H9 (cell line): Measurements from ENCODE around the gene ARMC9. TPM values are rescaled to one million over a fixed set of nuclear protein-coding genes. Genes with fewer than 3 reads are reported as not detected.

ENCODE experiments used
- DNase-seq: peaks from one replicate; pipeline ENCODE4 v3.0.0-alpha.2; 2017
- H2AFZ ChIP-seq: one replicate; pipeline ENCODE4 v1.6.1; 2013; ENCODE audit warnings: mild to moderate bottlenecking, low read length, control low read depth, moderate library complexity
- H2AK5ac ChIP-seq: 2 replicates; pipeline ENCODE4 v1.6.1; 2013; ENCODE audit warnings: low read length, control low read depth, mixed read lengths; ENCODE audit not compliant: insufficient read length
- H2BK120ac ChIP-seq: one replicate; pipeline ENCODE4 v1.6.1; 2013; ENCODE audit warnings: low read depth, mild to moderate bottlenecking, low read length, control low read depth, inconsistent platforms; ENCODE audit not compliant: poor library complexity, severe bottlenecking
- H2BK12ac ChIP-seq: 2 replicates; pipeline ENCODE4 v1.6.1; 2013; ENCODE audit warnings: low read length, control low read depth, mixed read lengths, low read depth; ENCODE audit not compliant: insufficient read length
- H2BK15ac ChIP-seq: 2 replicates; pipeline ENCODE4 v1.6.1; 2013; ENCODE audit warnings: low read depth, low read length, control low read depth
- H2BK20ac ChIP-seq: one replicate; pipeline ENCODE4 v1.6.1; 2013; ENCODE audit warnings: low read depth, mild to moderate bottlenecking, low read length, control low read depth, inconsistent platforms; ENCODE audit not compliant: poor library complexity, severe bottlenecking
- H2BK5ac ChIP-seq: 2 replicates; pipeline ENCODE4 v1.6.1; 2013; ENCODE audit warnings: low read length, control low read depth, mixed read lengths; ENCODE audit not compliant: insufficient read length
- H3K14ac ChIP-seq: 2 replicates; pipeline ENCODE4 v1.6.1; 2013; ENCODE audit warnings: low read length, control low read depth; ENCODE audit not compliant: insufficient read depth
- H3K18ac ChIP-seq: 2 replicates; pipeline ENCODE4 v1.6.1; 2013; ENCODE audit warnings: low read depth, mild to moderate bottlenecking, mixed read lengths, low read length, control low read depth; ENCODE audit not compliant: insufficient read length
- H3K23ac ChIP-seq: 2 replicates; pipeline ENCODE4 v1.6.1; 2013; ENCODE audit warnings: low read length, control low read depth, mixed read lengths, low read depth; ENCODE audit not compliant: insufficient read length
- H3K23me2 ChIP-seq: 2 replicates; pipeline ENCODE4 v1.6.1; 2013; ENCODE audit warnings: low read depth, mild to moderate bottlenecking, mixed read lengths, low read length, control low read depth; ENCODE audit not compliant: insufficient read length, poor library complexity, severe bottlenecking
- H3K27ac ChIP-seq: 2 replicates; pipeline ENCODE4 v1.5.1; 2013; ENCODE audit warnings: low read length, control low read depth, mixed read lengths, low read depth; ENCODE audit not compliant: insufficient read length
- H3K27me3 ChIP-seq: 2 replicates; pipeline ENCODE4 v1.6.1; 2013; ENCODE audit warnings: low read length, control low read depth, inconsistent platforms; ENCODE audit not compliant: insufficient read depth
- H3K4ac ChIP-seq: 2 replicates; pipeline ENCODE4 v1.6.1; 2013; ENCODE audit warnings: low read depth, mild to moderate bottlenecking, control low read depth, inconsistent platforms, low read length, moderate library complexity
- H3K4me1 ChIP-seq: 2 replicates; pipeline ENCODE4 v1.6.1; 2013; ENCODE audit warnings: low read length, control low read depth, inconsistent platforms; ENCODE audit not compliant: insufficient read depth
- H3K4me2 ChIP-seq: 2 replicates; pipeline ENCODE4 v1.6.1; 2013; ENCODE audit warnings: low read length, control low read depth, mixed read lengths; ENCODE audit not compliant: insufficient read length, insufficient read depth
- H3K56ac ChIP-seq: 2 replicates; pipeline ENCODE4 v1.6.1; 2013; ENCODE audit warnings: low read depth, mild to moderate bottlenecking, mixed read lengths, low read length, control low read depth; ENCODE audit not compliant: insufficient read length
- H3K79me1 ChIP-seq: 2 replicates; pipeline ENCODE4 v1.6.1; 2013; ENCODE audit warnings: low read depth, mild to moderate bottlenecking, moderate library complexity, low read length, control low read depth, inconsistent platforms; ENCODE audit not compliant: insufficient read depth, poor library complexity, severe bottlenecking
- H3K79me2 ChIP-seq: 2 replicates; pipeline ENCODE4 v1.6.1; 2013; ENCODE audit warnings: low read length, control low read depth, inconsistent platforms; ENCODE audit not compliant: insufficient read depth
- H3K9ac ChIP-seq: 2 replicates; pipeline ENCODE4 v1.6.1; 2013; ENCODE audit warnings: low read length, control low read depth, mixed read lengths; ENCODE audit not compliant: insufficient read length; ENCODE audit errors: extremely low read depth
- H3K9me3 ChIP-seq: one replicate; pipeline ENCODE4 v1.6.1; 2013; ENCODE audit warnings: low read depth, low read length, inconsistent platforms; ENCODE audit not compliant: control insufficient read depth
- H3T11ph ChIP-seq: one replicate; pipeline ENCODE4 v1.6.1; 2013; ENCODE audit warnings: mild to moderate bottlenecking, low read length, control low read depth, inconsistent platforms
- H4K20me1 ChIP-seq: one replicate; pipeline ENCODE4 v1.6.1; 2013; ENCODE audit not compliant: control insufficient read depth, insufficient read length, insufficient read depth
- H4K5ac ChIP-seq: 2 replicates; pipeline ENCODE4 v1.6.1; 2013; ENCODE audit warnings: low read depth, mild to moderate bottlenecking, mixed read lengths, low read length, control low read depth; ENCODE audit not compliant: insufficient read length
- H4K8ac ChIP-seq: replicated peaks from 2 replicates; pipeline ENCODE4 v1.6.1; 2013; ENCODE audit warnings: low read length, control low read depth, mixed read lengths, low read depth; ENCODE audit not compliant: insufficient read length
- H4K91ac ChIP-seq: 2 replicates; pipeline ENCODE4 v1.6.1; 2013; ENCODE audit warnings: low read depth, mild to moderate bottlenecking, moderate library complexity, mixed read lengths, low read length, control low read depth; ENCODE audit not compliant: insufficient read length
- H3K27ac Mint-ChIP-seq, 3 experiments: 2 replicates in 2 of 3; 3 replicates in 1 of 3; pipeline ENCODE4 v1.8.0; 2020 to 2021; ENCODE audit warnings: mixed read lengths in 3 of 3, mild to moderate bottlenecking in 1 of 3, moderate library complexity in 1 of 3
- H3K27me3 Mint-ChIP-seq: 2 replicates; pipeline ENCODE4 v1.8.0; 2021; ENCODE audit warnings: low read depth, mild to moderate bottlenecking, moderate library complexity, mixed read lengths
- H3K36me3 Mint-ChIP-seq, 3 experiments: 2 replicates in 2 of 3; 3 replicates in 1 of 3; pipeline ENCODE4 v1.8.0; 2020 to 2021; ENCODE audit warnings: low read depth in 3 of 3, mixed read lengths in 3 of 3; ENCODE audit not compliant: insufficient read depth in 1 of 3
- H3K4me1 Mint-ChIP-seq, 2 experiments: 2 replicates each; pipeline ENCODE4 v1.8.0; 2020; ENCODE audit warnings: mixed read lengths in 2 of 2
- H3K4me3 Mint-ChIP-seq, 2 experiments: 2 replicates in 1 of 2; 3 replicates in 1 of 2; pipeline ENCODE4 v1.8.0; 2020 to 2021; ENCODE audit warnings: mild to moderate bottlenecking in 2 of 2, mixed read lengths in 2 of 2, moderate library complexity in 1 of 2
- H3K9me3 Mint-ChIP-seq, 2 experiments: 2 replicates in 1 of 2; 3 replicates in 1 of 2; pipeline ENCODE4 v1.8.0; 2020; ENCODE audit warnings: mild to moderate bottlenecking in 2 of 2, mixed read lengths in 2 of 2, moderate library complexity in 1 of 2
- WGBS: extraction: QIAGEN DNeasy Blood & Tissue Kit; methylation state at CpG from one replicate; pipeline ENCODE4 v1.1.7; 2013; ENCODE audit warnings: missing lambda C conversion rate, low lambda C conversion rate, mixed read lengths; ENCODE audit not compliant: insufficient read length; ENCODE audit errors: extremely low coverage; 5-methylcytosine and 5-hydroxymethylcytosine counted together
- total RNA-seq: library from RNA; stranded (reverse); gene quantifications from 2 replicates; pipeline ENCODE4 v1.2.1, GENCODE V29; 2021
- TF ChIP-seq, protein P1 (sequence below): fragments of 200-600 bp; sonication (generic); conservative IDR thresholded peaks from 3 replicates; pipeline ENCODE4 v1.8.0; 2021; ENCODE audit warnings: antibody characterized with exemption, mild to moderate bottlenecking

Gene ARMC9
- total RNA-seq, 1 experiment from 2014 or later: 37.6 TPM

GRCh38 chr2:231342061-231342711 is 143.8 kb downstream of the ARMC9 start:
- no peak overlapping the region for H2BK120ac ChIP-seq
- no peaks in the 10 kb centered on the region for H3K79me1 ChIP-seq
- H3K14ac ChIP-seq: peak overlapping the region; percentile 18; the same call in 1 of the 2 replicates
- no peaks in the 10 kb centered on the region for H3K4me1 ChIP-seq
- H3K4me3 Mint-ChIP-seq: no peak overlapping the region; a peak in 1 of 5 replicates
- no peaks in the 10 kb centered on the region for H3K79me2 ChIP-seq
- H3K27me3 ChIP-seq: no peaks in the 10 kb centered on the region
- peak overlapping the region; percentile 33 to 92 (median 67); a peak in 6 of 7 replicates for H3K27ac Mint-ChIP-seq
- no peak overlapping the region for H3K56ac ChIP-seq
- H3K4me1 Mint-ChIP-seq: peaks cover 11 to 18% of the 10 kb centered on the region in 2 experiments
- H2BK12ac ChIP-seq: no peak overlapping the region
- H2AFZ ChIP-seq: no peak overlapping the region
- H3K4me2 ChIP-seq: no peak overlapping the region
- H3K36me3 Mint-ChIP-seq: peaks cover 5 to 13% (median 10%) of the 10 kb centered on the region in 3 experiments; a peak in 5 of 7 replicates
- no peak overlapping the region for H2BK5ac ChIP-seq
- WGBS: no CpG with 5 or more reads among the region's 14 CpGs
- no peaks in the 10 kb centered on the region for H3K9me3 Mint-ChIP-seq
- H2AK5ac ChIP-seq: no peak overlapping the region
- TF ChIP-seq, protein P1, sequence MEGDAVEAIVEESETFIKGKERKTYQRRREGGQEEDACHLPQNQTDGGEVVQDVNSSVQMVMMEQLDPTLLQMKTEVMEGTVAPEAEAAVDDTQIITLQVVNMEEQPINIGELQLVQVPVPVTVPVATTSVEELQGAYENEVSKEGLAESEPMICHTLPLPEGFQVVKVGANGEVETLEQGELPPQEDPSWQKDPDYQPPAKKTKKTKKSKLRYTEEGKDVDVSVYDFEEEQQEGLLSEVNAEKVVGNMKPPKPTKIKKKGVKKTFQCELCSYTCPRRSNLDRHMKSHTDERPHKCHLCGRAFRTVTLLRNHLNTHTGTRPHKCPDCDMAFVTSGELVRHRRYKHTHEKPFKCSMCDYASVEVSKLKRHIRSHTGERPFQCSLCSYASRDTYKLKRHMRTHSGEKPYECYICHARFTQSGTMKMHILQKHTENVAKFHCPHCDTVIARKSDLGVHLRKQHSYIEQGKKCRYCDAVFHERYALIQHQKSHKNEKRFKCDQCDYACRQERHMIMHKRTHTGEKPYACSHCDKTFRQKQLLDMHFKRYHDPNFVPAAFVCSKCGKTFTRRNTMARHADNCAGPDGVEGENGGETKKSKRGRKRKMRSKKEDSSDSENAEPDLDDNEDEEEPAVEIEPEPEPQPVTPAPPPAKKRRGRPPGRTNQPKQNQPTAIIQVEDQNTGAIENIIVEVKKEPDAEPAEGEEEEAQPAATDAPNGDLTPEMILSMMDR: no peak
- no peak overlapping the region for H3K27ac ChIP-seq
- H4K5ac ChIP-seq: no peak overlapping the region
- DNase-seq: no peak
- no peak overlapping the region for H4K91ac ChIP-seq
- H3T11ph ChIP-seq: no peak overlapping the region
- no peak overlapping the region for H3K18ac ChIP-seq
- no peak overlapping the region for H2BK15ac ChIP-seq
- H3K23me2 ChIP-seq: no peaks in the 10 kb centered on the region
- no peak overlapping the region for H3K23ac ChIP-seq
- H4K20me1 ChIP-seq: no peaks in the 10 kb centered on the region
- H3K9me3 ChIP-seq: no peaks in the 10 kb centered on the region
- H3K4ac ChIP-seq: no peak overlapping the region
- no peaks in the 10 kb centered on the region for H3K27me3 Mint-ChIP-seq
- no peak overlapping the region for H2BK20ac ChIP-seq
- no peak overlapping the region for H3K9ac ChIP-seq
- no peak overlapping the region for H4K8ac ChIP-seq
